H1 (cell line): ENCODE results near the gene LITAF. TPM values are rescaled to one million over a fixed set of nuclear protein-coding genes. Genes with fewer than 3 reads are reported as not detected.

ENCODE experiments used
- CTCF ChIA-PET: fragments of 300-600 bp; sonication (Branson Sonifier 250); formaldehyde crosslinking; loops from one replicate; lab custom pipeline; 2021; ENCODE audit not compliant: partially characterized antibody; lab: Charles Lee
- POLR2A ChIA-PET: fragments of 300-600 bp; sonication (Branson Sonifier 250); formaldehyde crosslinking; loops from one replicate; lab custom pipeline; 2021; ENCODE audit warnings: inconsistent platforms; ENCODE audit not compliant: partially characterized antibody; lab: Charles Lee
- DNase-seq, 2 experiments: peaks; one replicate each; pipeline versions ENCODE4 v3.0.0 to v3.0.0-alpha.2; 2010 to 2022; ENCODE audit warnings: low spot score in 2 of 2, low read depth in 1 of 2, mixed read lengths in 1 of 2
- FAIRE-seq: peaks from 2 replicates; lab custom pipeline; 2011; peaks lifted over from hg19 to GRCh38; lab: Jason Lieb, UNC
- H2AFZ ChIP-seq: 2 replicates; pipeline ENCODE4 v1.8.1; 2012; ENCODE audit warnings: low read length, inconsistent platforms
- H2AK5ac ChIP-seq: 2 replicates; pipeline ENCODE4 v1.6.1; 2013; ENCODE audit warnings: low read depth, low read length
- H2BK120ac ChIP-seq: replicated peaks from 2 replicates; pipeline ENCODE3; 2013; ENCODE audit warnings: low read depth, low read length, inconsistent platforms
- H2BK12ac ChIP-seq: 2 replicates; pipeline ENCODE4 v1.6.1; 2013; ENCODE audit warnings: low read depth, low read length
- H2BK15ac ChIP-seq: 2 replicates; pipeline ENCODE4 v1.6.1; 2013; ENCODE audit warnings: low read length
- H2BK20ac ChIP-seq: 2 replicates; pipeline ENCODE4 v1.6.1; 2013; ENCODE audit warnings: low read length
- H2BK5ac ChIP-seq: 2 replicates; pipeline ENCODE4 v1.6.1; 2013; ENCODE audit warnings: low read depth, low read length
- H3K14ac ChIP-seq: 2 replicates; pipeline ENCODE4 v1.6.1; 2013; ENCODE audit warnings: inconsistent platforms; ENCODE audit not compliant: insufficient read length
- H3K18ac ChIP-seq: 2 replicates; pipeline ENCODE4 v1.6.1; 2013; ENCODE audit warnings: low read length; ENCODE audit errors: extremely low read depth
- H3K23ac ChIP-seq: 2 replicates; pipeline ENCODE4 v1.6.1; 2013; ENCODE audit warnings: inconsistent platforms; ENCODE audit not compliant: insufficient read length
- H3K23me2 ChIP-seq: 2 replicates; pipeline ENCODE4 v1.6.1; 2013; ENCODE audit warnings: low read depth, low read length
- H3K27ac ChIP-seq: 2 replicates; pipeline ENCODE4 v1.6.1; 2011; ENCODE audit warnings: low read depth, low read length, inconsistent platforms
- H3K27me3 ChIP-seq, 4 experiments: replicated peaks in 1 of 4; 1 replicate in 1 of 4; 2 replicates in 3 of 4; pipeline versions ENCODE4 v1.6.1 to v1.8.1; 2011 to 2013; ENCODE audit warnings: low read length in 3 of 4, mild to moderate bottlenecking in 3 of 4, inconsistent platforms in 2 of 4, mixed read lengths in 2 of 4, moderate library complexity in 1 of 4; ENCODE audit not compliant: control insufficient read depth in 3 of 4, insufficient read depth in 3 of 4; ENCODE audit errors: extremely low read depth in 1 of 4
- H3K36me3 ChIP-seq, 4 experiments: 2 replicates each; pipeline versions ENCODE4 v1.6.1 to v1.8.1; 2011 to 2013; ENCODE audit warnings: mild to moderate bottlenecking in 4 of 4, low read length in 3 of 4, moderate library complexity in 2 of 4, control low read depth in 1 of 4, inconsistent platforms in 1 of 4; ENCODE audit not compliant: insufficient read depth in 4 of 4, control insufficient read depth in 2 of 4
- H3K4ac ChIP-seq: replicated peaks from 2 replicates; pipeline ENCODE3; 2013; ENCODE audit warnings: low read length, low read depth, mixed read lengths, inconsistent platforms; ENCODE audit not compliant: insufficient read length
- H3K4me1 ChIP-seq, 4 experiments: replicated peaks in 1 of 4; 1 replicate in 1 of 4; 2 replicates in 3 of 4; pipeline versions ENCODE4 v1.6.1 to v1.8.1; 2011 to 2013; ENCODE audit warnings: low read length in 3 of 4, inconsistent platforms in 2 of 4, mixed read lengths in 1 of 4; ENCODE audit not compliant: insufficient read depth in 4 of 4, control insufficient read depth in 3 of 4
- H3K4me2 ChIP-seq, 2 experiments: 2 replicates each; pipeline versions ENCODE4 v1.6.1 to v1.8.1; 2011 to 2013; ENCODE audit warnings: low read depth in 2 of 2, low read length in 2 of 2, control low read depth in 1 of 2, inconsistent platforms in 1 of 2, mild to moderate bottlenecking in 1 of 2; ENCODE audit not compliant: insufficient read depth in 1 of 2
- H3K4me3 ChIP-seq, 4 experiments: fragments of 200-600, 300-600 bp in 1 of 4; sonication (generic), shearing (Covaris generic), sonication (Bioruptor Twin) in 1 of 4; 2 replicates each; pipeline versions ENCODE4 v1.5.1 to v1.8.1; 2011 to 2016; ENCODE audit warnings: low read length in 4 of 4, low read depth in 3 of 4, control low read depth in 2 of 4, inconsistent platforms in 2 of 4, mild to moderate bottlenecking in 2 of 4, mixed read lengths in 1 of 4, moderate library complexity in 1 of 4; ENCODE audit not compliant: insufficient read depth in 2 of 4; ENCODE audit errors: extremely low read depth in 1 of 4
- H3K56ac ChIP-seq: replicated peaks from 2 replicates; pipeline ENCODE3; 2013; ENCODE audit warnings: low read depth, mild to moderate bottlenecking, mixed read lengths, low read length, inconsistent platforms; ENCODE audit not compliant: insufficient read length
- H3K79me1 ChIP-seq: 2 replicates; pipeline ENCODE4 v1.6.1; 2013; ENCODE audit warnings: low read depth, low read length, control low read depth
- H3K79me2 ChIP-seq, 2 experiments: 2 replicates each; pipeline versions ENCODE4 v1.6.1 to v1.8.1; 2012 to 2013; ENCODE audit warnings: low read length in 2 of 2, mild to moderate bottlenecking in 2 of 2, inconsistent platforms in 1 of 2; ENCODE audit not compliant: insufficient read depth in 2 of 2, control insufficient read depth in 1 of 2
- H3K9ac ChIP-seq, 4 experiments: replicated peaks in 1 of 4; 1 replicate in 1 of 4; 2 replicates in 3 of 4; pipeline versions ENCODE4 v1.6.1 to v1.8.1; 2011 to 2013; ENCODE audit warnings: low read depth in 3 of 4, low read length in 3 of 4, control low read depth in 2 of 4, mild to moderate bottlenecking in 2 of 4, moderate library complexity in 2 of 4, inconsistent platforms in 1 of 4; ENCODE audit errors: extremely low read depth in 1 of 4
- H3K9me3 ChIP-seq, 2 experiments: 2 replicates each; pipeline versions ENCODE4 v1.6.1 to v1.8.1; 2012 to 2013; ENCODE audit warnings: mild to moderate bottlenecking in 2 of 2, moderate library complexity in 2 of 2, control low read depth in 1 of 2, inconsistent platforms in 1 of 2, low read depth in 1 of 2, low read length in 1 of 2, mixed read lengths in 1 of 2; ENCODE audit not compliant: insufficient read depth in 2 of 2
- H4K20me1 ChIP-seq, 2 experiments: replicated peaks in 1 of 2; 2 replicates each; pipeline versions ENCODE3 to v1.8.1; 2011 to 2013; ENCODE audit warnings: inconsistent platforms in 2 of 2, low read length in 2 of 2, mild to moderate bottlenecking in 1 of 2; ENCODE audit not compliant: insufficient read depth in 2 of 2, control insufficient read depth in 1 of 2
- H4K5ac ChIP-seq: 2 replicates; pipeline ENCODE4 v1.6.1; 2013; ENCODE audit warnings: low read length, low read depth, mixed read lengths, inconsistent platforms; ENCODE audit not compliant: insufficient read length
- H4K8ac ChIP-seq: 2 replicates; pipeline ENCODE4 v1.8.0; 2013; ENCODE audit warnings: mild to moderate bottlenecking, moderate library complexity, low read length, inconsistent platforms; ENCODE audit not compliant: insufficient read depth; ENCODE audit errors: extremely low read depth
- H4K91ac ChIP-seq: replicated peaks from 2 replicates; pipeline ENCODE3; 2013; ENCODE audit warnings: low read length, mixed read lengths, inconsistent platforms; ENCODE audit not compliant: insufficient read length
- TBP ChIP-seq: IDR thresholded peaks from 2 replicates; pipeline ENCODE4 v1.6.1; 2011; ENCODE audit warnings: low read depth, low read length, improper control_type of control experiment
- TCF12 ChIP-seq: IDR thresholded peaks from 2 replicates; pipeline ENCODE4 v1.6.1; 2011; ENCODE audit warnings: low read depth, mild to moderate bottlenecking, low read length
- WGBS, 2 experiments: shearing (Covaris generic) in 1 of 2; methylation state at CpG; one replicate each; pipeline versions ENCODE4 v1.1.6 to v1.1.7; 2013 to 2015; ENCODE audit warnings: low lambda C conversion rate in 2 of 2, mixed read lengths in 2 of 2, inconsistent platforms in 1 of 2, low coverage in 1 of 2, missing lambda C conversion rate in 1 of 2; ENCODE audit not compliant: insufficient replicate concordance in 2 of 2, insufficient coverage in 1 of 2, insufficient read length in 1 of 2; ENCODE audit errors: extremely low coverage in 1 of 2, missing lambda C conversion rate in 1 of 2; 5-methylcytosine and 5-hydroxymethylcytosine counted together
- polyA plus RNA-seq, 7 experiments: library from polyadenylated mRNA; depleted of rRNA in 3 of 7; stranded (reverse) in 5 of 7; unstranded in 2 of 7; fragments of >200 nt in 5 of 7; fragments of 200-250 nt in 2 of 7; gene quantifications; 1 replicate in 5 of 7; 2 replicates in 1 of 7; 4 replicates in 1 of 7; pipeline versions ENCODE4 v1.2.1 to v1.2.3, GENCODE V29; 2011 to 2013; ENCODE audit warnings: missing spikeins in 2 of 7, mixed read lengths in 2 of 7
- total RNA-seq: library from RNA; stranded (reverse); fragmentation: NEBNext Ultra II Directional; extraction: Animal tissue kit (Norgen Biotek cat#: 25700); gene quantifications from 2 replicates; pipeline ENCODE4 v1.2.1, GENCODE V29; 2021

The LITAF gene
- total and polyA plus RNA-seq, 2 of the 8 experiments (the other 6 are each of a cell fraction or from before 2014, with no cell fraction given): 165 to 205 TPM

DNA sequence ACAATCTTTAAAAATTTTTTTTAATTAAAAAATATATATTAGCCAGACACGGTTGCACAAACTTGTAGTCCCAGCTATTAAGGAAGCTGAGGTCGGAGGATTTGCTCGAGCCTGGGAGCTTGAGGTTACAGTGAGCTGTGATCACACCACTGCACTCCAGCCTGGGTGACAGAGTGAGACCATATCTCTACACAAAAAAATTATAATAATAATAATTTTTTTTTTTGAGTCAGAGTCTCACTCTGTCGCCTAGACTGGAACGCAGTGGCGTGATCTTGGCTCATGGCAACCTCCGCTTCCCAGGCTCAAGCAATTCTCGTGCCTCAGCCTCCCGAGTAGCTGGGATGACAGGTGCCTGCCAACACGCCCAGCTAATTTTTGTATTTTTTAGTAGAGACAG lies 23.8 kb downstream of the LITAF start:
- H3K9me3 ChIP-seq: no peaks in the 10 kb centered on the region
- no peaks in the 10 kb centered on the region for H3K23me2 ChIP-seq
- ChIA-PET POLR2A (interaction anchor here (0.5 to 1.1 kb wide), 4 partner anchors 19 to 606 kb away, joined by 3 to 5 read pairs (median 4); partner anchors contain the start of gene LITAF), CTCF (interaction anchor here (0.6 to 3.1 kb wide), 6 partner anchors 8 to 667 kb away, joined by 3 to 12 read pairs (median 4); no protein-coding TSS in a partner anchor)
- H2BK5ac ChIP-seq: 0 out of 2 replicates have a peak overlapping the region, but pooled peaks have one; percentile 83
- H3K79me1 ChIP-seq: peaks cover 8% of the 10 kb centered on the region
- no peak overlapping the region for H2BK20ac ChIP-seq
- H3K56ac ChIP-seq: no peak overlapping the region
- DNase-seq: no peak
- no peak overlapping the region for H3K14ac ChIP-seq
- no peak overlapping the region for H3K23ac ChIP-seq
- H2AK5ac ChIP-seq: no peak overlapping the region
- no peak overlapping the region for H4K5ac ChIP-seq
- WGBS, 2 experiments: 92% methylated on average over 10 of the region's 10 CpGs; no CpG with 5 or more reads in 1 of the 2 experiments
- no peak overlapping the region for H3K4me2 ChIP-seq
- H2AFZ ChIP-seq: no peak overlapping the region
- no peaks in the 10 kb centered on the region for H3K27me3 ChIP-seq
- H4K20me1 ChIP-seq: peaks cover 3 to 4% of the 10 kb centered on the region in 2 experiments
- no peak overlapping the region for H4K91ac ChIP-seq
- H2BK120ac ChIP-seq: no peak overlapping the region
- H3K36me3 ChIP-seq: peaks cover 0 to 5% (median 0%) of the 10 kb centered on the region in 4 experiments; a peak in 1 of 8 replicates
- H3K27ac ChIP-seq: no peak overlapping the region
- H3K4me3 ChIP-seq: no peak overlapping the region
- no peak overlapping the region for H3K4ac ChIP-seq
- FAIRE-seq: no peak
- peaks cover 4 to 83% of the 10 kb centered on the region in 2 experiments; a peak in 3 of 4 replicates for H3K79me2 ChIP-seq
- no peak overlapping the region for H4K8ac ChIP-seq
- peaks cover 3 to 14% (median 6%) of the 10 kb centered on the region in 4 experiments for H3K4me1 ChIP-seq
- TF ChIP-seq TBP (no peak), TCF12 (no peak)
- no peak overlapping the region for H3K9ac ChIP-seq
- no peak overlapping the region for H2BK12ac ChIP-seq
- no peak overlapping the region for H2BK15ac ChIP-seq
- H3K18ac ChIP-seq: no peak overlapping the region; the same call in 1 of the 2 replicates
